ENCODE measurements around the gene PYCARD. TPM values are rescaled to one million over a fixed set of nuclear protein-coding genes. Genes with fewer than 3 reads are reported as not detected.

The PYCARD gene
- total and polyA plus RNA-seq, 2 experiments from 2014 or later, result 53.1 to 54.0 TPM

GRCh38 chr16:31177136-31177535 lies 25.4 kb downstream of the PYCARD start:
- Histone ChIP-seq H2AFZ (0 out of 2 replicates have a peak overlapping the region, but pooled peaks have one; percentile 56), H3K27ac (ENCODE audit: low read depth) (no peak overlapping the region), H4K20me1 (replicated peaks; ENCODE audit: insufficient read depth) (peaks cover 15% of the 10 kb centered on the region), H3K9me2 (ENCODE audit: insufficient read depth) (no peaks in the 10 kb centered on the region), H3K36me3 (ENCODE audit: insufficient read depth) (peaks cover 4% of the 10 kb centered on the region), H3K4me2 (no peak overlapping the region), H3K4me3 (no peak overlapping the region), H3K4me1 (ENCODE audit: insufficient read depth) (peaks cover 13% of the 10 kb centered on the region), H3F3A (replicated peaks; ENCODE audit: low read depth) (0 out of 2 replicates have a peak, but pooled peaks cover 2% of the 10 kb centered on the region), H3K27me3 (ENCODE audit: insufficient read depth) (no peaks in the 10 kb centered on the region), H3K79me2 (replicated peaks; ENCODE audit: insufficient read depth) (peaks cover 22% of the 10 kb centered on the region)
- Mint-ChIP-seq H3K36me3 (ENCODE audit: low read depth) (peaks cover 18% of the 10 kb centered on the region), H3K27ac (no peak overlapping the region), H3K27me3 (ENCODE audit: insufficient read depth, low read depth, poor library complexity) (peaks cover 18% of the 10 kb centered on the region), H3K4me3 (no peak overlapping the region), H3K9me3 (peaks cover 17% of the 10 kb centered on the region), H3K4me1 (peaks cover 10% of the 10 kb centered on the region)
- ATAC-seq, result no peak
- DNase-seq (ENCODE audit: low spot score), result no peak
- TF ChIP-seq ETS1 (IDR thresholded peaks at IDR 0.05), result no peak
- TF ChIP-seq ZNF114 (CRISPR knock-in tag; IDR thresholded peaks at IDR 0.05), result no peak
- no peak for TF ChIP-seq EZH2 (IDR thresholded peaks at IDR 0.05; ENCODE audit: low read depth, unreplicated experiment)
- TF ChIP-seq, protein P1, sequence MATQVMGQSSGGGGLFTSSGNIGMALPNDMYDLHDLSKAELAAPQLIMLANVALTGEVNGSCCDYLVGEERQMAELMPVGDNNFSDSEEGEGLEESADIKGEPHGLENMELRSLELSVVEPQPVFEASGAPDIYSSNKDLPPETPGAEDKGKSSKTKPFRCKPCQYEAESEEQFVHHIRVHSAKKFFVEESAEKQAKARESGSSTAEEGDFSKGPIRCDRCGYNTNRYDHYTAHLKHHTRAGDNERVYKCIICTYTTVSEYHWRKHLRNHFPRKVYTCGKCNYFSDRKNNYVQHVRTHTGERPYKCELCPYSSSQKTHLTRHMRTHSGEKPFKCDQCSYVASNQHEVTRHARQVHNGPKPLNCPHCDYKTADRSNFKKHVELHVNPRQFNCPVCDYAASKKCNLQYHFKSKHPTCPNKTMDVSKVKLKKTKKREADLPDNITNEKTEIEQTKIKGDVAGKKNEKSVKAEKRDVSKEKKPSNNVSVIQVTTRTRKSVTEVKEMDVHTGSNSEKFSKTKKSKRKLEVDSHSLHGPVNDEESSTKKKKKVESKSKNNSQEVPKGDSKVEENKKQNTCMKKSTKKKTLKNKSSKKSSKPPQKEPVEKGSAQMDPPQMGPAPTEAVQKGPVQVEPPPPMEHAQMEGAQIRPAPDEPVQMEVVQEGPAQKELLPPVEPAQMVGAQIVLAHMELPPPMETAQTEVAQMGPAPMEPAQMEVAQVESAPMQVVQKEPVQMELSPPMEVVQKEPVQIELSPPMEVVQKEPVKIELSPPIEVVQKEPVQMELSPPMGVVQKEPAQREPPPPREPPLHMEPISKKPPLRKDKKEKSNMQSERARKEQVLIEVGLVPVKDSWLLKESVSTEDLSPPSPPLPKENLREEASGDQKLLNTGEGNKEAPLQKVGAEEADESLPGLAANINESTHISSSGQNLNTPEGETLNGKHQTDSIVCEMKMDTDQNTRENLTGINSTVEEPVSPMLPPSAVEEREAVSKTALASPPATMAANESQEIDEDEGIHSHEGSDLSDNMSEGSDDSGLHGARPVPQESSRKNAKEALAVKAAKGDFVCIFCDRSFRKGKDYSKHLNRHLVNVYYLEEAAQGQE (IDR thresholded peaks at IDR 0.05; ENCODE audit: unreplicated experiment), result no peak
- no peak for TF ChIP-seq ZNF331 (CRISPR knock-in tag; IDR thresholded peaks at IDR 0.05; ENCODE audit: low read depth)
- TF ChIP-seq ZNF462 (CRISPR knock-in tag; IDR thresholded peaks at IDR 0.05), result no peak
- TF ChIP-seq EZH2phosphoT487 (IDR thresholded peaks at IDR 0.05; ENCODE audit: unreplicated experiment), result no peak
- no peak for TF ChIP-seq CREB1 (CRISPR knock-in tag; IDR thresholded peaks at IDR 0.05; ENCODE audit: low read depth)
- TF ChIP-seq NANOG (IDR thresholded peaks at IDR 0.05; ENCODE audit: borderline replicate concordance), result no peak
- no peak for TF ChIP-seq CTCF (conservative IDR thresholded peaks at IDR 0.05; ENCODE audit: low read depth in 2 of 2)
- TF ChIP-seq STAT1 (IDR thresholded peaks at IDR 0.05; ENCODE audit: unreplicated experiment), result no peak

All from GM23338 (cell line).